Body of pancreas (tissue), 4 donors: ENCODE data around the gene OR6C1.

Source experiments
- CTCF ChIP-seq, 7 experiments: fragments of 450-650 bp in 4 of 7; fragments of 200-600 bp in 3 of 7; sonication (generic) in 3 of 7; IDR thresholded peaks; one replicate each; pipeline ENCODE4 v1.5.1; 2016 to 2019; ENCODE audit warnings: antibody characterized with exemption in 7 of 7
- POLR2A ChIP-seq, 3 donors: fragments of 450-650 bp; IDR thresholded peaks; one replicate each; pipeline ENCODE4 v1.6.1; 2016; ENCODE audit warnings: antibody characterized with exemption in 3 of 3, mild to moderate bottlenecking in 2 of 3

GRCh38 chr12:55330446-55330845 is 16.3 kb downstream of the OR6C1 start, which contains the start of gene OR6C3:
- TF ChIP-seq CTCF (IDR thresholded peaks at IDR 0.05) (no peak), POLR2A (IDR thresholded peaks at IDR 0.05) (no peak)
